ENCODE measurements around the gene SDK2. TPM values are rescaled to one million over a fixed set of nuclear protein-coding genes. Genes with fewer than 3 reads are reported as not detected.

Gene SDK2
- total and polyA plus RNA-seq, 2 experiments from 2014 or later: 0.74 to 5.1 TPM

DNA sequence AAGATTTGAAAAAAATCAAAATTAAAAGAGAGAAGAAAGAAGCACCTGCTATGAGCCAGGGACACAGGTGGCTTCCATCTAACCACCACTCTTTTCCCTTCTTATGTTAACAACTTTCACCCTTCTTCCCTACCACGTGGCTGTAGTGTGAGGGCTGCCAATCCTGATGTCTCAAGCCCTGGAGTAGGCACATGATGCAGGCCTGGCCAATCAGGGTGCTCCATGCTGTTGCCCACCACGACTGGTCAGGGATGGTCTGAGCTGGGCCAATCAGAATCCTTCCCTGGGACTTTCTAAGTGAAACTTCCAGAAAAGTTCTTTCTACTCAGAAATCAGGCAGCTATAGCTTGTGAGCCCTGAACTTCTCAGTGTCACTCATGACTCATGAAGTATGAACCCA is 140.7 kb downstream of the SDK2 start:
- no peaks in the 10 kb centered on the region for H3K9me2 ChIP-seq (ENCODE audit: insufficient read depth)
- TF ChIP-seq EZH2phosphoT487 (IDR thresholded peaks at IDR 0.05; ENCODE audit: unreplicated experiment): no peak

DNA sequence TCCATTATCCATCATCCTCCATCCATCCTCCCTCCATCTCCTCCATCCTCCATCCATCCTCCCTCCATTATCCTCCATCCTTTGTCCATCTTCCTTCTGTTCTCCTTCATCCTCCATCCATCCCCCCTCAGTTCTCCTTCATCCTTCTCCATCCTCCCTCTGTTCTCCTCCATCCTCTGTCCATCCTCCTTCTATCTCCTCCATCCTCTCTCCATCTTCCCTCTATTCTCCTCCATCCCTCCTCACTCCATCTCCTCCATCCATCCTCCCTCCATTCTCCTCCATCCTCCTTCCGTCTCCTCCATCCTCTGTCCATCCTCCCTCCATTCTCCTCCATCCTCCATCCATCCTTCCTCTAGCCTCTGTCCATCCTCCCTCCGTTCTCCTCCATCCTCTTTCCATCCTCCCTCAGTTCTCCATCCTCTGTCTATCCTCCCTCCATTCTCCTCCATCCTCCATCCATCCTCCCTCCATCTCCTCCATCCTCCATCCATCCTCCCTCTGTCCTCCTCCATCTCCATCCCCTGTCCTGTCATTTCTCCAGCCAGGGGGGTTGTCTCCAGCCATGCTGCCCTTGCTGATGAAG is 143.7 kb downstream of the SDK2 start:
- Mint-ChIP-seq H3K4me3 (no peak overlapping the region), H3K27me3 (ENCODE audit: insufficient read depth, low read depth, poor library complexity) (peaks cover 15% of the 10 kb centered on the region), H3K27ac (no peak overlapping the region), H3K9me3 (no peaks in the 10 kb centered on the region; the same call in 2 of the 3 replicates), H3K36me3 (ENCODE audit: low read depth) (no peaks in the 10 kb centered on the region), H3K4me1 (peaks cover 3% of the 10 kb centered on the region; the same call in 1 of the 3 replicates)
- Histone ChIP-seq H3K27me3 (ENCODE audit: insufficient read depth) (no peaks in the 10 kb centered on the region), H3K79me2 (replicated peaks; ENCODE audit: insufficient read depth) (no peaks in the 10 kb centered on the region), H3K27ac (ENCODE audit: low read depth) (no peak overlapping the region), H3K9me2 (ENCODE audit: insufficient read depth) (no peaks in the 10 kb centered on the region), H3F3A (replicated peaks; ENCODE audit: low read depth) (no peaks in the 10 kb centered on the region), H3K4me1 (ENCODE audit: insufficient read depth) (no peaks in the 10 kb centered on the region), H3K36me3 (ENCODE audit: insufficient read depth) (no peaks in the 10 kb centered on the region), H2AFZ (no peak overlapping the region), H4K20me1 (replicated peaks; ENCODE audit: insufficient read depth) (no peaks in the 10 kb centered on the region), H3K4me2 (no peak overlapping the region), H3K4me3 (no peak overlapping the region)
- TF ChIP-seq, protein P1, sequence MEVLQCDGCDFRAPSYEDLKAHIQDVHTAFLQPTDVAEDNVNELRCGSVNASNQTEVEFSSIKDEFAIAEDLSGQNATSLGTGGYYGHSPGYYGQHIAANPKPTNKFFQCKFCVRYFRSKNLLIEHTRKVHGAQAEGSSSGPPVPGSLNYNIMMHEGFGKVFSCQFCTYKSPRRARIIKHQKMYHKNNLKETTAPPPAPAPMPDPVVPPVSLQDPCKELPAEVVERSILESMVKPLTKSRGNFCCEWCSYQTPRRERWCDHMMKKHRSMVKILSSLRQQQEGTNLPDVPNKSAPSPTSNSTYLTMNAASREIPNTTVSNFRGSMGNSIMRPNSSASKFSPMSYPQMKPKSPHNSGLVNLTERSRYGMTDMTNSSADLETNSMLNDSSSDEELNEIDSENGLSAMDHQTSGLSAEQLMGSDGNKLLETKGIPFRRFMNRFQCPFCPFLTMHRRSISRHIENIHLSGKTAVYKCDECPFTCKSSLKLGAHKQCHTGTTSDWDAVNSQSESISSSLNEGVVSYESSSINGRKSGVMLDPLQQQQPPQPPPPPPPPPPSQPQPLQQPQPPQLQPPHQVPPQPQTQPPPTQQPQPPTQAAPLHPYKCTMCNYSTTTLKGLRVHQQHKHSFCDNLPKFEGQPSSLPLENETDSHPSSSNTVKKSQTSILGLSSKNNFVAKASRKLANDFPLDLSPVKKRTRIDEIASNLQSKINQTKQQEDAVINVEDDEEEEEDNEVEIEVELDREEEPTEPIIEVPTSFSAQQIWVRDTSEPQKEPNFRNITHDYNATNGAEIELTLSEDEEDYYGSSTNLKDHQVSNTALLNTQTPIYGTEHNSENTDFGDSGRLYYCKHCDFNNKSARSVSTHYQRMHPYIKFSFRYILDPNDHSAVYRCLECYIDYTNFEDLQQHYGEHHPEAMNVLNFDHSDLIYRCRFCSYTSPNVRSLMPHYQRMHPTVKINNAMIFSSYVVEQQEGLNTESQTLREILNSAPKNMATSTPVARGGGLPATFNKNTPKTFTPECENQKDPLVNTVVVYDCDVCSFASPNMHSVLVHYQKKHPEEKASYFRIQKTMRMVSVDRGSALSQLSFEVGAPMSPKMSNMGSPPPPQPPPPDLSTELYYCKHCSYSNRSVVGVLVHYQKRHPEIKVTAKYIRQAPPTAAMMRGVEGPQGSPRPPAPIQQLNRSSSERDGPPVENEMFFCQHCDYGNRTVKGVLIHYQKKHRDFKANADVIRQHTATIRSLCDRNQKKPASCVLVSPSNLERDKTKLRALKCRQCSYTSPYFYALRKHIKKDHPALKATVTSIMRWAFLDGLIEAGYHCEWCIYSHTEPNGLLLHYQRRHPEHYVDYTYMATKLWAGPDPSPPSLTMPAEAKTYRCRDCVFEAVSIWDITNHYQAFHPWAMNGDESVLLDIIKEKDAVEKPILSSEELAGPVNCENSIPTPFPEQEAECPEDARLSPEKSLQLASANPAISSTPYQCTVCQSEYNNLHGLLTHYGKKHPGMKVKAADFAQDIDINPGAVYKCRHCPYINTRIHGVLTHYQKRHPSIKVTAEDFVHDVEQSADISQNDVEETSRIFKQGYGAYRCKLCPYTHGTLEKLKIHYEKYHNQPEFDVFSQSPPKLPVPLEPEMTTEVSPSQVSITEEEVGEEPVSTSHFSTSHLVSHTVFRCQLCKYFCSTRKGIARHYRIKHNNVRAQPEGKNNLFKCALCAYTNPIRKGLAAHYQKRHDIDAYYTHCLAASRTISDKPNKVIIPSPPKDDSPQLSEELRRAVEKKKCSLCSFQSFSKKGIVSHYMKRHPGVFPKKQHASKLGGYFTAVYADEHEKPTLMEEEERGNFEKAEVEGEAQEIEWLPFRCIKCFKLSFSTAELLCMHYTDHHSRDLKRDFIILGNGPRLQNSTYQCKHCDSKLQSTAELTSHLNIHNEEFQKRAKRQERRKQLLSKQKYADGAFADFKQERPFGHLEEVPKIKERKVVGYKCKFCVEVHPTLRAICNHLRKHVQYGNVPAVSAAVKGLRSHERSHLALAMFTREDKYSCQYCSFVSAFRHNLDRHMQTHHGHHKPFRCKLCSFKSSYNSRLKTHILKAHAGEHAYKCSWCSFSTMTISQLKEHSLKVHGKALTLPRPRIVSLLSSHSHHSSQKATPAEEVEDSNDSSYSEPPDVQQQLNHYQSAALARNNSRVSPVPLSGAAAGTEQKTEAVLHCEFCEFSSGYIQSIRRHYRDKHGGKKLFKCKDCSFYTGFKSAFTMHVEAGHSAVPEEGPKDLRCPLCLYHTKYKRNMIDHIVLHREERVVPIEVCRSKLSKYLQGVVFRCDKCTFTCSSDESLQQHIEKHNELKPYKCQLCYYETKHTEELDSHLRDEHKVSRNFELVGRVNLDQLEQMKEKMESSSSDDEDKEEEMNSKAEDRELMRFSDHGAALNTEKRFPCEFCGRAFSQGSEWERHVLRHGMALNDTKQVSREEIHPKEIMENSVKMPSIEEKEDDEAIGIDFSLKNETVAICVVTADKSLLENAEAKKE (CRISPR knock-in tag; IDR thresholded peaks at IDR 0.05): no peak
- TF ChIP-seq JUNB (IDR thresholded peaks at IDR 0.05; ENCODE audit: unreplicated experiment) (no peak), ZNF114 (CRISPR knock-in tag; IDR thresholded peaks at IDR 0.05) (no peak)
- TF ChIP-seq, protein P2, sequence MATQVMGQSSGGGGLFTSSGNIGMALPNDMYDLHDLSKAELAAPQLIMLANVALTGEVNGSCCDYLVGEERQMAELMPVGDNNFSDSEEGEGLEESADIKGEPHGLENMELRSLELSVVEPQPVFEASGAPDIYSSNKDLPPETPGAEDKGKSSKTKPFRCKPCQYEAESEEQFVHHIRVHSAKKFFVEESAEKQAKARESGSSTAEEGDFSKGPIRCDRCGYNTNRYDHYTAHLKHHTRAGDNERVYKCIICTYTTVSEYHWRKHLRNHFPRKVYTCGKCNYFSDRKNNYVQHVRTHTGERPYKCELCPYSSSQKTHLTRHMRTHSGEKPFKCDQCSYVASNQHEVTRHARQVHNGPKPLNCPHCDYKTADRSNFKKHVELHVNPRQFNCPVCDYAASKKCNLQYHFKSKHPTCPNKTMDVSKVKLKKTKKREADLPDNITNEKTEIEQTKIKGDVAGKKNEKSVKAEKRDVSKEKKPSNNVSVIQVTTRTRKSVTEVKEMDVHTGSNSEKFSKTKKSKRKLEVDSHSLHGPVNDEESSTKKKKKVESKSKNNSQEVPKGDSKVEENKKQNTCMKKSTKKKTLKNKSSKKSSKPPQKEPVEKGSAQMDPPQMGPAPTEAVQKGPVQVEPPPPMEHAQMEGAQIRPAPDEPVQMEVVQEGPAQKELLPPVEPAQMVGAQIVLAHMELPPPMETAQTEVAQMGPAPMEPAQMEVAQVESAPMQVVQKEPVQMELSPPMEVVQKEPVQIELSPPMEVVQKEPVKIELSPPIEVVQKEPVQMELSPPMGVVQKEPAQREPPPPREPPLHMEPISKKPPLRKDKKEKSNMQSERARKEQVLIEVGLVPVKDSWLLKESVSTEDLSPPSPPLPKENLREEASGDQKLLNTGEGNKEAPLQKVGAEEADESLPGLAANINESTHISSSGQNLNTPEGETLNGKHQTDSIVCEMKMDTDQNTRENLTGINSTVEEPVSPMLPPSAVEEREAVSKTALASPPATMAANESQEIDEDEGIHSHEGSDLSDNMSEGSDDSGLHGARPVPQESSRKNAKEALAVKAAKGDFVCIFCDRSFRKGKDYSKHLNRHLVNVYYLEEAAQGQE (IDR thresholded peaks at IDR 0.05; ENCODE audit: unreplicated experiment): no peak
- no peak for ATAC-seq
- no peak for DNase-seq (ENCODE audit: low spot score)

More for the DNA sequence above, 140.7 kb downstream of the SDK2 start:
- Histone ChIP-seq H4K20me1 (replicated peaks; ENCODE audit: insufficient read depth) (no peaks in the 10 kb centered on the region), H3K4me1 (ENCODE audit: insufficient read depth) (no peaks in the 10 kb centered on the region), H3K4me3 (no peak overlapping the region), H3K79me2 (replicated peaks; ENCODE audit: insufficient read depth) (no peaks in the 10 kb centered on the region), H3K4me2 (no peak overlapping the region), H2AFZ (no peak overlapping the region), H3K36me3 (ENCODE audit: insufficient read depth) (no peaks in the 10 kb centered on the region), H3F3A (replicated peaks; ENCODE audit: low read depth) (no peaks in the 10 kb centered on the region), H3K27me3 (ENCODE audit: insufficient read depth) (no peaks in the 10 kb centered on the region), H3K27ac (ENCODE audit: low read depth) (no peak overlapping the region)
- Mint-ChIP-seq H3K4me1 (no peaks in the 10 kb centered on the region; the same call in 2 of the 3 replicates), H3K4me3 (no peak overlapping the region), H3K9me3 (no peaks in the 10 kb centered on the region; the same call in 2 of the 3 replicates), H3K27ac (no peak overlapping the region), H3K36me3 (ENCODE audit: low read depth) (no peaks in the 10 kb centered on the region), H3K27me3 (ENCODE audit: insufficient read depth, low read depth, poor library complexity) (peaks cover 18% of the 10 kb centered on the region)
- ATAC-seq (no peak), DNase-seq (ENCODE audit: low spot score) (no peak)
